BE2C (cell line): ENCODE results near the gene SH3RF2.
A peak's percentile ranks its signal among the peaks of the same experiment; 100 is the strongest.
"Not testable (repeated sequence)": the region's sequence is repeated elsewhere in the genome, so short reads cannot be mapped to it uniquely, and the experiment has no call there.

Experiments used
- DNase-seq: peaks from one replicate; pipeline ENCODE4 v3.0.0-alpha.2; 2020
- H3K27me3 ChIP-seq: fragments of 250-450 bp; sonication (Bioruptor Pico); 2 replicates; pipeline ENCODE4 v1.5.1; 2020; ENCODE audit warnings: mild to moderate bottlenecking
- H3K36me3 ChIP-seq: fragments of 250-450 bp; sonication (Bioruptor Pico); 2 replicates; pipeline ENCODE4 v1.5.1; 2020; ENCODE audit warnings: mild to moderate bottlenecking
- H3K4me1 ChIP-seq: fragments of 250-450 bp; sonication (Bioruptor Pico); 2 replicates; pipeline ENCODE4 v1.5.1; 2020
- H3K4me3 ChIP-seq: 2 replicates; pipeline ENCODE4 v1.5.1; 2011; ENCODE audit warnings: low read depth, low read length
- H3K9me3 ChIP-seq: fragments of 250-450 bp; sonication (Bioruptor Pico); 2 replicates; pipeline ENCODE4 v1.5.1; 2020
- CTCF ChIP-seq: IDR thresholded peaks from 2 replicates; pipeline ENCODE4 v1.5.1; 2012; ENCODE audit warnings: mild to moderate bottlenecking, low read depth, low read length

Gene SH3RF2

GRCh38 chr5:146107901-146108300 lies 171.5 kb downstream of the SH3RF2 start:
- DNase-seq: no peak
- Histone ChIP-seq H3K36me3 (peaks cover 16% of the 10 kb centered on the region), H3K4me3 (no peak overlapping the region), H3K9me3 (no peaks in the 10 kb centered on the region), H3K4me1 (peaks cover 7% of the 10 kb centered on the region), H3K27me3 (no peaks in the 10 kb centered on the region)
- TF ChIP-seq CTCF: no peak

GRCh38 chr5:146108870-146109269 lies 172.5 kb downstream of the SH3RF2 start:
- not testable (repeated sequence) for DNase-seq, H3K27me3 ChIP-seq, H3K9me3 ChIP-seq, H3K4me1 ChIP-seq, H3K4me3 ChIP-seq
- peaks cover 23% of the 10 kb centered on the region for H3K36me3 ChIP-seq

- H3K4me3 ChIP-seq: no peak overlapping the region
- peaks cover 25% of the 10 kb centered on the region for H3K36me3 ChIP-seq
- DNase-seq: no peak
- no peaks in the 10 kb centered on the region for H3K9me3 ChIP-seq
- no peaks in the 10 kb centered on the region for H3K27me3 ChIP-seq
- peaks cover 7% of the 10 kb centered on the region for H3K4me1 ChIP-seq
- no peak for TF ChIP-seq CTCF
These were observed 173.0 kb downstream of the SH3RF2 start for GRCh38 chr5:146109379-146109778.

GRCh38 chr5:146111409-146111808 lies 175.0 kb downstream of the SH3RF2 start:
- DNase-seq: peak; percentile 49
- Histone ChIP-seq H3K4me3 (no peak overlapping the region), H3K27me3 (no peaks in the 10 kb centered on the region), H3K4me1 (peaks cover 7% of the 10 kb centered on the region), H3K36me3 (peaks cover 23% of the 10 kb centered on the region), H3K9me3 (no peaks in the 10 kb centered on the region)
- TF ChIP-seq CTCF: no peak

- H3K4me1 ChIP-seq: peaks cover 7% of the 10 kb centered on the region
- DNase-seq: no peak
- no peak overlapping the region for H3K4me3 ChIP-seq
- no peak for TF ChIP-seq CTCF
- no peaks in the 10 kb centered on the region for H3K27me3 ChIP-seq
- H3K36me3 ChIP-seq: peaks cover 27% of the 10 kb centered on the region
- no peaks in the 10 kb centered on the region for H3K9me3 ChIP-seq
These were observed 176.1 kb downstream of the SH3RF2 start for GRCh38 chr5:146112476-146112875.
